ENCODE results near the gene PREX1. TPM values are rescaled to one million over a fixed set of nuclear protein-coding genes. Genes with fewer than 3 reads are reported as not detected.
A peak's percentile ranks its signal among the peaks of the same experiment; 100 is the strongest.

Gene PREX1
- total and polyA plus RNA-seq, 8 donors: 1.5 to 13.2 (median 6.3) TPM

GRCh38 chr20:48652961-48653705, 174.7 kb downstream of the PREX1 start:
- Histone ChIP-seq H3K27me3 (no peaks in the 10 kb centered on the region), H3K27ac (no peak overlapping the region), H3K9me3 (no peaks in the 10 kb centered on the region), H3K4me3 (no peak overlapping the region), H3K4me1 (no peaks in the 10 kb centered on the region), H3K36me3 (no peaks in the 10 kb centered on the region)
- FAIRE-seq (no peak), ATAC-seq (no peak), DNase-seq (peak in 1 of 6 donors; percentile 44)
- TF ChIP-seq, protein P1, sequence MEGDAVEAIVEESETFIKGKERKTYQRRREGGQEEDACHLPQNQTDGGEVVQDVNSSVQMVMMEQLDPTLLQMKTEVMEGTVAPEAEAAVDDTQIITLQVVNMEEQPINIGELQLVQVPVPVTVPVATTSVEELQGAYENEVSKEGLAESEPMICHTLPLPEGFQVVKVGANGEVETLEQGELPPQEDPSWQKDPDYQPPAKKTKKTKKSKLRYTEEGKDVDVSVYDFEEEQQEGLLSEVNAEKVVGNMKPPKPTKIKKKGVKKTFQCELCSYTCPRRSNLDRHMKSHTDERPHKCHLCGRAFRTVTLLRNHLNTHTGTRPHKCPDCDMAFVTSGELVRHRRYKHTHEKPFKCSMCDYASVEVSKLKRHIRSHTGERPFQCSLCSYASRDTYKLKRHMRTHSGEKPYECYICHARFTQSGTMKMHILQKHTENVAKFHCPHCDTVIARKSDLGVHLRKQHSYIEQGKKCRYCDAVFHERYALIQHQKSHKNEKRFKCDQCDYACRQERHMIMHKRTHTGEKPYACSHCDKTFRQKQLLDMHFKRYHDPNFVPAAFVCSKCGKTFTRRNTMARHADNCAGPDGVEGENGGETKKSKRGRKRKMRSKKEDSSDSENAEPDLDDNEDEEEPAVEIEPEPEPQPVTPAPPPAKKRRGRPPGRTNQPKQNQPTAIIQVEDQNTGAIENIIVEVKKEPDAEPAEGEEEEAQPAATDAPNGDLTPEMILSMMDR (IDR thresholded peaks at IDR 0.05): no peak
- WGBS, 2 donors: 60 to 74% methylated on average over 16 of the region's 16 CpGs
- intact Hi-C loops (cut with DNase I): loop anchor here in 1 of 3 donors (5.0 kb wide), 1 partner anchor 254 kb away; no protein-coding TSS in a partner anchor

GRCh38 chr20:48651960-48652359, 175.8 kb downstream of the PREX1 start:
- no peaks in the 10 kb centered on the region for H3K27me3 ChIP-seq
- 89 to 98% methylated on average over 11 of the region's 11 CpGs for WGBS, 2 donors
- no peak for FAIRE-seq
- H3K4me1 ChIP-seq: no peaks in the 10 kb centered on the region
- intact Hi-C loops (cut with DNase I): loop anchor here in 1 of 3 donors (5.0 kb wide), 1 partner anchor 255 kb away; no protein-coding TSS in a partner anchor
- no peak for ATAC-seq
- TF ChIP-seq, protein P1 (IDR thresholded peaks at IDR 0.05): no peak
- H3K9me3 ChIP-seq: no peaks in the 10 kb centered on the region
- peak in 1 of 6 donors; percentile 24 for DNase-seq
- H3K36me3 ChIP-seq: no peaks in the 10 kb centered on the region
- no peak overlapping the region for H3K4me3 ChIP-seq
- no peak overlapping the region for H3K27ac ChIP-seq

DNA sequence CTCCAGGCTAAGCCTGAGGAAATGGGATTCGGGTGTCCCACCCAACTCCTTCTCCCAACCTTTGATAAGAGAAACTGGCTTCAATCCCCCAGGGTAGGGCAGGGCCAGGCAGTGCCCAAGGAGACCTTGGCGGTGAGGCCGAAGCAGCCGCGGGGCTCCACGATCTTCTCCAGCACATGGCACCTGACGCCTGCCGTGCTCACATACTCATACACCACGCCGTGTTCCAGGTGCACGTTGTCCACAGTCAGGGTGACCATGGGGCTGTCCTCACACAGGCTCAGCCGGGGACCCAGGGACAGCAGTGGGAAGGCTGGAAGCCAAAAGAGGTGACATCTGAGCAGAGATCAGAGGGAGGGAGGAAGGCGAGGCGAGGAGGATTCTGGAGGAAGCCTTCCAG, 176.5 kb downstream of the PREX1 start:
- ATAC-seq (no peak), DNase-seq (peak in 1 of 6 donors; percentile 55), FAIRE-seq (no peak)
- Histone ChIP-seq H3K4me1 (no peaks in the 10 kb centered on the region), H3K27me3 (no peaks in the 10 kb centered on the region), H3K4me3 (no peak overlapping the region), H3K27ac (no peak overlapping the region), H3K9me3 (no peaks in the 10 kb centered on the region), H3K36me3 (no peaks in the 10 kb centered on the region)
- TF ChIP-seq, protein P1 (IDR thresholded peaks at IDR 0.05): no peak
- WGBS, 2 donors: 88 to 89% methylated on average over 14 of the region's 14 CpGs
- intact Hi-C loops (cut with DNase I): loop anchor here in 1 of 3 donors (5.0 kb wide), 1 partner anchor 256 kb away; no protein-coding TSS in a partner anchor

- Histone ChIP-seq H3K27me3 (no peaks in the 10 kb centered on the region), H3K36me3 (no peaks in the 10 kb centered on the region), H3K27ac (no peak overlapping the region), H3K9me3 (no peaks in the 10 kb centered on the region), H3K4me3 (no peak overlapping the region), H3K4me1 (no peaks in the 10 kb centered on the region)
- intact Hi-C loops (cut with DNase I): loop anchor here in 1 of 3 donors (5.0 kb wide), 1 partner anchor 257 kb away; no protein-coding TSS in a partner anchor
- TF ChIP-seq, protein P1 (IDR thresholded peaks at IDR 0.05): no peak
- FAIRE-seq (no peak), DNase-seq (peak in 1 of 6 donors; percentile 31), ATAC-seq (no peak)
- 86 to 94% methylated on average over 9 of the region's 9 CpGs for WGBS, 2 donors
Measured at GRCh38 chr20:48649868-48650267, 177.9 kb downstream of the PREX1 start.

- Histone ChIP-seq H3K27ac (no peak overlapping the region), H3K4me3 (no peak overlapping the region), H3K9me3 (no peaks in the 10 kb centered on the region), H3K4me1 (no peaks in the 10 kb centered on the region), H3K27me3 (no peaks in the 10 kb centered on the region), H3K36me3 (no peaks in the 10 kb centered on the region)
- DNase-seq: peak in 1 of 6 donors; percentile 36
- TF ChIP-seq, protein P1 (IDR thresholded peaks at IDR 0.05): no peak
- no peak for FAIRE-seq
- no peak for ATAC-seq
- intact Hi-C loops (cut with DNase I): no loop called here
- WGBS, 2 donors: 83 to 92% methylated on average over 9 of the region's 9 CpGs
Measured at GRCh38 chr20:48649104-48649626, 178.6 kb downstream of the PREX1 start.
